Peyer's patch (tissue), 4 donors: ENCODE data around the gene CSF1R. TPM values are rescaled to one million over a fixed set of nuclear protein-coding genes. Genes with fewer than 3 reads are reported as not detected.

ENCODE experiments used
- DNase-seq, 3 donors: peaks; one replicate each; pipeline ENCODE4 v3.0.0-alpha.2; 2017 to 2019
- H3K27ac ChIP-seq, 4 donors: fragments of 200-600 bp; sonication (generic); one replicate each; pipeline ENCODE4 v1.5.1; 2016 to 2019
- H3K27me3 ChIP-seq, 2 donors: fragments of 200-600 bp; sonication (generic); one replicate each; pipeline ENCODE4 v1.5.1; 2019
- H3K36me3 ChIP-seq, 3 donors: fragments of 200-600 bp; sonication (generic); one replicate each; pipeline ENCODE4 v1.5.1; 2016 to 2019
- H3K4me1 ChIP-seq, 4 donors: fragments of 200-600 bp; sonication (generic); one replicate each; pipeline ENCODE4 v1.5.1; 2016 to 2019
- H3K4me3 ChIP-seq, 4 donors: fragments of 200-600 bp; sonication (generic); 1 replicate in 3 of 4; 2 replicates in 1 of 4; pipeline ENCODE4 v1.5.1; 2016 to 2019; ENCODE audit warnings: mild to moderate bottlenecking in 1 of 4
- H3K9me3 ChIP-seq, 4 donors: fragments of 200-600 bp; sonication (generic); one replicate each; pipeline ENCODE4 v1.5.1; 2016 to 2019; ENCODE audit warnings: mild to moderate bottlenecking in 1 of 4
- POLR2A ChIP-seq, 2 donors: fragments of 450-650 bp; IDR thresholded peaks; one replicate each; pipeline ENCODE4 v1.5.1; 2017; ENCODE audit warnings: antibody characterized with exemption in 2 of 2, mild to moderate bottlenecking in 2 of 2, moderate library complexity in 2 of 2
- total RNA-seq, 4 donors: library from RNA; depleted of rRNA; stranded (reverse); fragments of >200 nt; gene quantifications; one replicate each; pipeline ENCODE4 v1.1.0, GENCODE V29; 2016
- TF ChIP-seq, protein P1 (sequence below), 6 experiments: fragments of 450-650 bp in 4 of 6; fragments of 200-600 bp in 2 of 6; sonication (generic) in 1 of 6; IDR thresholded peaks; one replicate each; pipeline ENCODE4 v1.5.1; 2017 to 2019; ENCODE audit warnings: antibody characterized with exemption in 6 of 6, mild to moderate bottlenecking in 3 of 6, moderate library complexity in 1 of 6

CSF1R gene
- total RNA-seq, 4 donors from 2014 or later = 2.1 to 24.8 (median 13.5) TPM

DNA sequence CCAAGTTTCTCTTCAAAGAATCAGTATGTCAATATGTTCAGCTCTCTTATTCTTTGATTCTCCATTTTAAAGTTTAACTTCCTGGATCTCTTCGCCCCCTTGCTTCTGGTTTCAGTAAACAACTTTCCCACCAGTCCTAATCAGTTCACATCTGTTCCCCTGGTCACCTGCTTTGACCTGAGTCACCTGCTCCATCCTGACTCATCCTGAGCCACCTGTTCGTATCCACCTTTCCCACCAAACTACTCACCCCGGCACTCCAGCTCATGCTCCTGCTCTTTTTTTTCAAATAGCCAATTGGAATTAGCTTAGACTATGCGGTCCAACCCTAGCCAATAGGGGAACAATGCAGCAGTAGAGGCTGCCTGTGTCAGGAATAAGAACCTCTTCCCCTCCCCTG is 23.6 kb upstream of the CSF1R start:
- no peak overlapping the region for H3K4me3 ChIP-seq
- TF ChIP-seq, protein P1, sequence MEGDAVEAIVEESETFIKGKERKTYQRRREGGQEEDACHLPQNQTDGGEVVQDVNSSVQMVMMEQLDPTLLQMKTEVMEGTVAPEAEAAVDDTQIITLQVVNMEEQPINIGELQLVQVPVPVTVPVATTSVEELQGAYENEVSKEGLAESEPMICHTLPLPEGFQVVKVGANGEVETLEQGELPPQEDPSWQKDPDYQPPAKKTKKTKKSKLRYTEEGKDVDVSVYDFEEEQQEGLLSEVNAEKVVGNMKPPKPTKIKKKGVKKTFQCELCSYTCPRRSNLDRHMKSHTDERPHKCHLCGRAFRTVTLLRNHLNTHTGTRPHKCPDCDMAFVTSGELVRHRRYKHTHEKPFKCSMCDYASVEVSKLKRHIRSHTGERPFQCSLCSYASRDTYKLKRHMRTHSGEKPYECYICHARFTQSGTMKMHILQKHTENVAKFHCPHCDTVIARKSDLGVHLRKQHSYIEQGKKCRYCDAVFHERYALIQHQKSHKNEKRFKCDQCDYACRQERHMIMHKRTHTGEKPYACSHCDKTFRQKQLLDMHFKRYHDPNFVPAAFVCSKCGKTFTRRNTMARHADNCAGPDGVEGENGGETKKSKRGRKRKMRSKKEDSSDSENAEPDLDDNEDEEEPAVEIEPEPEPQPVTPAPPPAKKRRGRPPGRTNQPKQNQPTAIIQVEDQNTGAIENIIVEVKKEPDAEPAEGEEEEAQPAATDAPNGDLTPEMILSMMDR (IDR thresholded peaks at IDR 0.05) = no peak
- no peak for TF ChIP-seq POLR2A (IDR thresholded peaks at IDR 0.05)
- DNase-seq = no peak
- no peaks in the 10 kb centered on the region for H3K27me3 ChIP-seq
- no peak overlapping the region for H3K27ac ChIP-seq
- no peaks in the 10 kb centered on the region for H3K9me3 ChIP-seq
- no peaks in the 10 kb centered on the region for H3K36me3 ChIP-seq
- peaks cover 0 to 34% (median 0%) of the 10 kb centered on the region in 4 donors for H3K4me1 ChIP-seq

DNA sequence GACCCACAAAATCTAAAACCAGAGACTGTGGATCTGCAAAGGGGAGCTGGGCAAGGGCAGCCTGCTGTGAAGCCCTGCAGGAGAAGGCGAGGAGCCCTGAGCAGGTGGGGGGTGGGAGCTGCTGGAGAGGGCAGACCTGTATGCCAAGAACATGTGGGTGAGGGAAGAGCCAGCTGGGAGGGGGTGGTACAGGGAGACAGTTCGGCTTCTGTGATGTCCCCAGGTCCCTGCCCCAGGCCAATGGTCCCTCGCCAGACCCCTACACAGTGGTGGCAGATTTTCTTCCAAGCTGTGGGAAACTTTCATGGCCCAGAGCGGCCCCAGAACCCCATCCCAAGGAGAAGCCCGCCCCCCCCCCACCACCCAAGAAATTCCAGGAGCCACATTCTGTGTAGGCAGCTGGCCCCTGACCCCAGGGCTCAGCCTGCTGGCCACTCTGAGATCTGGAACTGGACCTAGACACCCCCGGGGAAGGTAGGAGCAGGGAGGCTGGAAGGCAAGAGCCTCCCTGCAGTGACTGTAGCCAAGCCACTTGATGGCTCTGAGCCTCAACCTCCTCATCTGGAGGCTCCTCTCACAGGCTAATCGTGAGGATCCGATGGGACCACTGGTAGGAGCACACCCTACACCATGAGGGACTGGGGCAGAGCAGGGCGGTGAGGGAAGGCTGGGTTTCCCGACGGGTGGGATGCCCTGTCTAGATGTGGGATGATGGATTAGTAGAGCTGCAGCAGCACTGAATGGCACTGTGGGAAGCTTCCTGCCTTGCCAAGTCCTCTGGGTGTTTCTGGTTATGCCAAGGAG is 22.6 kb upstream of the CSF1R start:
- TF ChIP-seq POLR2A (IDR thresholded peaks at IDR 0.05) = no peak
- TF ChIP-seq, protein P1 (IDR thresholded peaks at IDR 0.05) = no peak
- Histone ChIP-seq H3K9me3 (no peaks in the 10 kb centered on the region), H3K4me1 (peaks cover 0 to 33% (median 0%) of the 10 kb centered on the region in 4 donors), H3K36me3 (no peaks in the 10 kb centered on the region), H3K27me3 (no peaks in the 10 kb centered on the region), H3K27ac (peak overlapping the region in 1 of 4 donors; percentile 6), H3K4me3 (no peak overlapping the region)
- peak in 1 of 3 donors; percentile 9 for DNase-seq

DNA sequence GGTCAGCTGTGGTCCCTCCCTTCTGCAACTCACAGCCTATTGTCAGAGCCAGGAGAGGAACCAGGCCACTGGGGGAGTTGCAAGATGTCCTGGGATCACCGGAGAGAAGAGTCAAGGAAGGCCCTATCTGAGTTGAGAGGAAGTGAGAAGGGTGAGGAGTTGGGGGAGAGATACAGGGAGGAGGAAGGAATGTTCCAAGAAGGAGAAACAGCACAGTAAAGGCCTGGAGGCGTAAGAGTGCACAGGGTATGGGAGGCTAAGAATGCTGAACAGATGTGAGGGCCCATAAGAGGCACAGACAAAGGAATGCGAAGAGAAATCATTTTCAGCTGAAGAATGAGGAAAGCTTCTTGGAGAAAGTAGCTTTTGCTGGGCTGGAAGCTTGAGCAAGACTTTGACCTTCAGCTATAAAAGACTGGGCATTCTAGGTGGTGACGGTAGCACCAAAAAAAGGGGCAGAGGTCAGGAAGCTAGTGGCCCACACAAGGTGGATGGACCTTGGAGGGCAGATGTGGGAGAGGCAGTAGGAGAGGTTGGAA is 21.6 kb upstream of the CSF1R start:
- Histone ChIP-seq H3K4me1 (peaks cover 0 to 25% (median 0%) of the 10 kb centered on the region in 4 donors), H3K4me3 (no peak overlapping the region), H3K36me3 (no peaks in the 10 kb centered on the region), H3K9me3 (no peaks in the 10 kb centered on the region), H3K27ac (peak overlapping the region in 2 of 4 donors; percentile 39 to 55), H3K27me3 (no peaks in the 10 kb centered on the region)
- peak in 1 of 3 donors; percentile 54 for DNase-seq
- TF ChIP-seq, protein P1 (IDR thresholded peaks at IDR 0.05) = no peak
- no peak for TF ChIP-seq POLR2A (IDR thresholded peaks at IDR 0.05)

DNA sequence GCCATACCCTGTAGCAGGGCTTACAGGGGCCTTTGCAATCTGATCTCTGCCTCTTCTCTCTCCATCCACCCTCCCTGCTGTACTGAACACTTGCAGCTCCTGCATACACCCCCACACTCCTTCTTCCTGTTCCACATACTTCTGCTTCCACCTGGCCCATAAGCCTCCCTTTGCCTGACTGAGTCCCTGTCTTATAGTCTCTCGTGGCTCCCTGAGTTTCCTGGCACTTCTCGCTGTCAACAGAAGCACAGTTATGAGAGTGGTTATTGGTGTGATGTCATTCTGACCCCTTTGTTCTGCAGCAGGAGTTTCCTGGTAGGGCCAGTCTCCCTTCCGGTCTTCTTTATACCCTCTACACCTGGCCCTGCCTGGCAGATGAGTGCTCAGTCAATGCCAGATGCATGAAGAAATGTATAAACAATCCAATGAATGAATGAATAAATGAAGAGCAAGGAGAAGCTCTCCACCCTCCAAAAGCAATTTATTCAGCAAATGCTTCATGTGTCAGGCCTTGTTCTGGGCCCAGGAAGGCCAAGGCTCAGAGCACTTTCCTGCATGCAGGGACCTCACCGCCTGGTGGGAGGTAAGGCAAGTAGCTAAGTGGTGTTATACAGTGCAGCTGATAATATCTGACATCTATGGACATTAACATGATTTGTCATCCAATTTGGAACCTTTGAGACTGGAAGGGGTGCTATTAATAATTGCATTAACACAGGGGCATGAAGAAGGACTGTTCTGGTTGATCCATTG is 20.5 kb upstream of the CSF1R start:
- peak overlapping the region in 1 of 4 donors; percentile 39 for H3K27ac ChIP-seq
- peak in 1 of 3 donors; percentile 11 for DNase-seq

More for the DNA sequence above, 20.5 kb upstream of the CSF1R start:
- TF ChIP-seq, protein P1 (IDR thresholded peaks at IDR 0.05) = no peak
- TF ChIP-seq POLR2A (IDR thresholded peaks at IDR 0.05) = no peak
- H3K4me3 ChIP-seq = no peak overlapping the region
- H3K4me1 ChIP-seq = peaks cover 0 to 25% (median 0%) of the 10 kb centered on the region in 4 donors
- no peaks in the 10 kb centered on the region for H3K9me3 ChIP-seq
- no peaks in the 10 kb centered on the region for H3K36me3 ChIP-seq
- H3K27me3 ChIP-seq = no peaks in the 10 kb centered on the region
